Measurements from ENCODE around the gene TCP11X2.
A peak's percentile ranks its signal among the peaks of the same experiment; 100 is the strongest.
"Not testable (repeated sequence)": the region's sequence is repeated elsewhere in the genome, so short reads cannot be mapped to it uniquely, and the experiment has no call there.

TCP11X2 gene

DNA sequence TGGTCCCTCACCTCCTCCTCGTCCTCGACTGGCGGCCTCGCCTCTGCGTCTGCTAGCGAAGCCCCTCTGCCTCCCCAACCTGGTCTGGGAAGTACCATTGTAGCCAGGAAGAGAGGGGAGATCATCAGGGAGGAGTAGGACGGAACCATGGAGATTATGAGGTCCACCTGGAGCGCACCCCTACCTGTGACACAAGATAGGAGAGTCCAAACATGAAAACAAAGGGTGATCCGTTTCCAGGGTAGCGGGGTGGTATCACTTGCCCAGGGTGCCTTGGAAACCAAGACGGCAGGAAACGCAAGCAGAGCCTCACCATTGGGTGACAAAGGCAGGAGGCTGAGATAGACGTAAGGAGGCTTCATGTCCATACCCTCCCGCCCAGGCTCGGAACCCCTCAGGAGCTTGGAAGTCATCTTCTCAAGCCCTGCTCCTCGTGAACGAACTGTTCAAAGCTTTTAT, at the start of gene TCP11X2:
Gene TCP11X2, minus strand, starts transcription at position 51 of the 459 bp plus-strand sequence.
- not testable (repeated sequence) for DNase-seq

- peak; percentile 47 for DNase-seq
Measured at GRCh38 chrX:102517326-102517725, 45.7 kb upstream of the TCP11X2 start.

GRCh38 chrX:102515975-102516941, 44.6 kb upstream of the TCP11X2 start, which contains the start of gene TMSB15A:
Gene TMSB15A, minus strand, starts transcription at chrX:102516739.
- DNase-seq: peak; percentile 92

DNA sequence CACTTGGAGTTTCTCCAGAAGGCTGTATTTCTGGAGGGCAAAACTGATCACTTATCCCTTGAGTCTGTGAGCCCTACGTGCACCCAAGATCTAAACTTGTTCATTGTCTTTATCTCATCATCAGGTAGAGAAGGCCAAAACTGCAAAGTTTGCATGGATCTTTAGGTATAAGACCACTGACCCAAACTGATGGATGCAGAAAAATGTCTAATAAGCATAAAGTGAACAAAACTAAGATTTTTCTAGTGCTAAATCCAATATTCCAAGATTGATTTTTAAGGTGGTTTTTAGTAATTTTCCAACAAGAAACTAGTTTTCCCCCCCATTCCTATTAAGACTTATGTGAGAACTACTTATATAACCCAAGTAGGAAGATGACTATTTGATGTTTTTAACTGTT, 42.9 kb upstream of the TCP11X2 start:
- no peak for DNase-seq

- no peak for DNase-seq
Measured at GRCh38 chrX:102498732-102499131, 27.1 kb upstream of the TCP11X2 start.

DNA sequence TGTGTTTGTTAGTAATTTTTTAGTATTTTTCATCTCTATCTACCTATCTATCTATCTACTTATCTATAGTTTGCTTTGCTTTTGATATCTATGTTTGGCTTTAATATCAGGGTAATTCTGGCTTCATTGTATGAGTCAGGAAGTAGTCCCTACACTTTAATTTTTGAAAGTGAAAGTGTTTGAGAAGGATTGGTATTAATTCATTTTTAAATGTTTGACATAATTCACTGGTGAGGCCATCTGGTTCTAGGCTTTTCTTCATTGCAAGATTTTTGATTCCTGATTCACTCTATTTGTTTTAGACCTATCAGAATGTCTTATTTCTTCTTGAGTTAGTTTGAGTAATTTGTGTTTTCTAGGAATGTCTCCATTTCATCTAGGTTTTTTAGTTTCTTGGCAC, 20.2 kb upstream of the TCP11X2 start:
- no peak for DNase-seq

- DNase-seq: not testable (repeated sequence)
Measured at GRCh38 chrX:102478765-102479164, 7.2 kb upstream of the TCP11X2 start.

DNA sequence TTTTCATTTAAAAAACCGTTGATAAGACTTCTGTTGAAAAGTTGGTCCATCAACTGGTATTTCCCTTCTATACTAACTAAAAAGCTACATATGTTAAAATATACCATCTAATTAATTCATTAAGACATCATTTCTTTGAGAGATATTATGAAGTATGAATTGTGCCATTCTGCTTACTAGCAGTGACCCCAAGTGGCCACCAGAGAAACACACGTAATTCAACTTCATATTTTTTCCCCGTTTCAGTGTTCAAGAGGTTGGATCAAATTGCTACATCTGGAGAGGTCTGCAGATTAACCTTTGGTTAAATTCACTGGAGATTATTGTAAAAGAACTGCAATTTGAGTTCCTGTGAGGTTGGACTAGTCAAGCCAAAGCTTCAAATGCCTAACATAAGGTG, 1.4 kb downstream of the TCP11X2 start:
- not testable (repeated sequence) for DNase-seq

- DNase-seq: not testable (repeated sequence)
Measured at GRCh38 chrX:102458615-102459014, 13.0 kb downstream of the TCP11X2 start.

GRCh38 chrX:102439908-102440307, 31.7 kb downstream of the TCP11X2 start, which contains the start of gene NXF2B:
Gene NXF2B, minus strand, starts transcription at chrX:102440008. Its CDS starts 59,972 bp downstream, at chrX:102380036.
- DNase-seq: not testable (repeated sequence)

DNA sequence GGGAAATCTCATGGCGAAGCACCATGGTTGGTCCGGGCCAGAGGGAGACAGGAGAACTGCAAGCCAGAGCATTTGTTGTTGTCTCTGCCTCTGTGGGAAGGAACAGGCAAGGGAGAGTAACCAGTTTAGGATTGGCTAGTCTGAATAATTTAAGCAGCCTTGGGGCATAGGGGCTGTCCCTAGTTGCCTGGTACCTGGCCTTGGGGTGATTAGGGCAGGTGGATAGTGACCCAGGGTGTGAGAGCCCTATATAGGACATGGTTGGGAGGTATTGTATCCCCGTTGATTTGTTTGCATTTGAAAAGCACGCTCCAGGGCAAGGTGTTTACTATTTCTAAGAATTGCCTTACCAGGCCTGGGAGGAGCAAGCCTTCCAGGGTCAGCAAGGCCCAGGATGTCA, 57.1 kb downstream of the TCP11X2 start:
- not testable (repeated sequence) for DNase-seq
